Measurements from ENCODE around the gene C6orf120. TPM values are rescaled to one million over a fixed set of nuclear protein-coding genes. Genes with fewer than 3 reads are reported as not detected.

The C6orf120 gene
- total and polyA plus RNA-seq, 2 of the 13 experiments (the other 11 are each of a cell fraction or from before 2014, with no cell fraction given), result 21.7 to 29.9 TPM

DNA sequence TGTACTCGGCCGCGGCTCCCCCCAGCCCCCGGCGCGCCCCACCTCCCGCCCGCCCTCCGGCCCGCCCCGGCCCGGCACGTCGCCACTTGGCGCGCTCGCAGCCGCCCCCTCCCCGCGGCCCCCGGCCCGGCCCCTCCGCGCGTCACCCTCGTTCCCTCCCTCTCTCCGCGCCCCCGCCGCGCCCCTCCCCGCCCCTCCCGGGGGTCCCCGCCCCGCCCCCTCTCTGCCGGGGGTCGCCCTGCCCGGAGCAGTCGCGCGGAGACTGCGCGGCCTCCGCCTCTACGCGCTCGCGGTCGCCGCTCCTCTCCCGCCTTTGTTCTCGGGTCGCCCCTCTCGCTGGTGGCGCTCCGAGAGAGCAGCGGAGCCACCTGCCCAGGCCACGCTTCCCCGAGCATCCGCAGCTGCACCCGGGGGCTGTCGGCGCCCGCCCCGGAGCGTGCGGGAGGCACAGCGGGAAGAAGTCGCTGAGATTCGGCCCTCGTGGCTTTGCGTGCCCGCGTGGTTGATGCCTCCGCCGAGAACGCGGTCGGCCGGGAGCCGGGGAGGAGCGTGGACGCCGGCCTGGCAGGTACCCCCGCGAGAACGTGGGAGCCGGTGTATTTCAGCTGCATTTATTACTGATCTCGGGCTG, 22.7 kb downstream of the C6orf120 start, which contains the start of gene PHF10 (continued):
- TF ChIP-seq ZNF83 (CRISPR knock-in tag; IDR thresholded peaks at IDR 0.05; ENCODE audit: borderline replicate concordance), result 0 out of 2 replicates have a peak, but pooled peaks have one; percentile 33
- no peak for TF ChIP-seq RNF219 (CRISPR knock-in tag; IDR thresholded peaks at IDR 0.05)
- TF ChIP-seq ZFP90 (CRISPR knock-in tag; IDR thresholded peaks at IDR 0.05; ENCODE audit: borderline replicate concordance), result no peak
- TF ChIP-seq ZNF703 (CRISPR knock-in tag; IDR thresholded peaks at IDR 0.05; ENCODE audit: borderline replicate concordance), result peak; percentile 84; the same call in 1 of the 2 replicates
- peak in 1 of 2 experiments; percentile 65; a peak in 1 of 4 replicates for TF ChIP-seq REST (IDR thresholded peaks at IDR 0.05; ENCODE audit: borderline replicate concordance in 1 of 2, low read depth in 1 of 2, low read length in 2 of 2)
- TF ChIP-seq, protein P1, sequence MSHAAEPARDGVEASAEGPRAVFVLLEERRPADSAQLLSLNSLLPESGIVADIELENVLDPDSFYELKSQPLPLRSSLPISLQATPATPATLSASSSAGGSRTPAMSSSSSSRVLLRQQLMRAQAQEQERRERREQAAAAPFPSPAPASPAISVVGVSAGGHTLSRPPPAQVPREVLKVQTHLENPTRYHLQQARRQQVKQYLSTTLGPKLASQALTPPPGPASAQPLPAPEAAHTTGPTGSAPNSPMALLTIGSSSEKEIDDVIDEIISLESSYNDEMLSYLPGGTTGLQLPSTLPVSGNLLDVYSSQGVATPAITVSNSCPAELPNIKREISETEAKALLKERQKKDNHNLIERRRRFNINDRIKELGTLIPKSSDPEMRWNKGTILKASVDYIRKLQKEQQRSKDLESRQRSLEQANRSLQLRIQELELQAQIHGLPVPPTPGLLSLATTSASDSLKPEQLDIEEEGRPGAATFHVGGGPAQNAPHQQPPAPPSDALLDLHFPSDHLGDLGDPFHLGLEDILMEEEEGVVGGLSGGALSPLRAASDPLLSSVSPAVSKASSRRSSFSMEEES (CRISPR knock-in tag; IDR thresholded peaks at IDR 0.05), result no peak; the same call in 1 of the 2 replicates
- peak; percentile 99 for TF ChIP-seq ZNF776 (CRISPR knock-in tag; IDR thresholded peaks at IDR 0.05)
- TF ChIP-seq MNT (IDR thresholded peaks at IDR 0.05), result 0 out of 2 replicates have a peak, but pooled peaks have one; percentile 7
- no peak for TF ChIP-seq RFXANK (CRISPR knock-in tag; IDR thresholded peaks at IDR 0.05)
- peak; percentile 80 for TF ChIP-seq ZFX (CRISPR knock-in tag; IDR thresholded peaks at IDR 0.05; ENCODE audit: low read depth)
- no peak for TF ChIP-seq KLF6 (CRISPR knock-in tag; IDR thresholded peaks at IDR 0.05)
- 0 out of 2 replicates have a peak, but pooled peaks have one; percentile 68 for TF ChIP-seq TARDBP (CRISPR knock-in tag; IDR thresholded peaks at IDR 0.05)
- TF ChIP-seq KAT8 (CRISPR knock-in tag; IDR thresholded peaks at IDR 0.05), result peak; percentile 63; the same call in 1 of the 2 replicates
- peak; percentile 45; the same call in 1 of the 2 replicates for TF ChIP-seq PLSCR1 (CRISPR knock-in tag; IDR thresholded peaks at IDR 0.05; ENCODE audit: borderline replicate concordance)
- TF ChIP-seq NFKBIZ (CRISPR knock-in tag; IDR thresholded peaks at IDR 0.05), result peak; percentile 15; the same call in 1 of the 2 replicates
- TF ChIP-seq SP4 (CRISPR knock-in tag; IDR thresholded peaks at IDR 0.05), result no peak; the same call in 1 of the 2 replicates
- TF ChIP-seq HNRNPL (IDR thresholded peaks at IDR 0.05; ENCODE audit: low read depth, low read length), result peak; percentile 21; the same call in 1 of the 2 replicates
- TF ChIP-seq GZF1 (CRISPR knock-in tag; IDR thresholded peaks at IDR 0.05), result peak; percentile 88
- TF ChIP-seq ISX (CRISPR knock-in tag; conservative IDR thresholded peaks at IDR 0.05), result peak; percentile 86; the same call in 1 of the 2 replicates
